ENCODE data around the gene LCN9.

- TF ChIP-seq POLR2A (IDR thresholded peaks at IDR 0.05; ENCODE audit: low read depth, low read length) (no peak), POLR2AphosphoS5 (IDR thresholded peaks at IDR 0.05; ENCODE audit: low read depth, low read length) (no peak), TAF1 (IDR thresholded peaks at IDR 0.05; ENCODE audit: borderline replicate concordance, low read depth, low read length) (no peak)
These were observed 45.1 kb downstream of the LCN9 start for GRCh38 chr9:135708164-135708563.

All from GM12892 (cell line).